ENCODE measurements around the gene ASPHD2. TPM values are rescaled to one million over a fixed set of nuclear protein-coding genes. Genes with fewer than 3 reads are reported as not detected.
"Not testable (repeated sequence)": the region's sequence is repeated elsewhere in the genome, so short reads cannot be mapped to it uniquely, and the experiment has no call there.

Gene ASPHD2
- 4.9 TPM for polyA plus RNA-seq (2012; ENCODE audit: insufficient read depth, insufficient read length)

DNA sequence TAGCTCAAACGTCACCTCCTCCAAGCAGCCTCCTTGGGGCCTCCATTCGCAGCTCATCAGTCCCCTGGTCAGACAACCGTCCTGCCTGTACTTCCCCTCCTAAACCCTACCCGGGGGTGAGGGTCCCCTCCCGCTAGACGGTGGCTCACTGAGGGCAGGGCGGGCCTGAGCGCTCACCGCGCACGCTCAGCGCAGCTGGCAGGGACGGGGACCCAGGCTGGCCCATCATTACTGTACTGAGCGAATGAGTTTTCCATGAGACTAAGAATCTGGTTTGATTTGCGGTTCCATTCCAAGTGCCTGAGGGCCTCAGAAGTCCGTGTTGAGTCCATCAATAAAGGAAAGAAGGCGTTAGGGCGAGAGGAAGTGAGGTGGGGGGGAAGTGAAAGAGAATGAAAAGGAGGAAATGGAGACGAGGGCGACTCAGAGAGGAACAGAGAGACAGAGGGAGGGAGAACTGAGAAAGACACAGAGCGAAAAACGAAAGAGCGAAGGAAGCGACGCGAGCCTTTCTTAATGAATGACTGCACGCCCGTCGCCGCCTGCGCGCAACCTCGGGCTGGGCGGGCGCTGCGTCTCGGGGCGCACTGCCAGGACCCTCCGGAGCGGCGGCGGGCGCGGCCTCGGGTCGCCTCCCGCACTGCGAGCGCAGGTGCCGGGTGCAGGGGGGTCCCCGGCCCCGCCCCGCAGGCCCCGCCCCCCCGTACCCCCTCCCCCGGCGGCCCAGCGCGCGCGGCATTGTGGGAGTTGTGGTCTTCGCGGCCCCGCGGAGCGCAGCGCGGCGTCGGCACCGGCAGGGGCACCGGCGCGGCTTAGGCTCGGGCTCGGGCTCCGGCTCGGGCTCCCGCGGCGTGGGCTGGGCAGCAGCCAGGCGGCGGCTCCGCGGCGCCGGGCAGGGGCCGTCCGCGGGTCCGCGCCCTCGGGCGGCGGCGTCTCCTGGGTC is at the start of gene ASPHD2:
Gene ASPHD2 (plus strand): TSS at position 746 of the 943 bp plus-strand sequence. CDS start 4,356 bp downstream, outside the sequence.
- H3K4me3 ChIP-seq (ENCODE audit: low read length), result peak within 1 kb of the TSS; percentile 63
- peak; percentile 65 for DNase-seq (ENCODE audit: low read depth, low spot score)

DNA sequence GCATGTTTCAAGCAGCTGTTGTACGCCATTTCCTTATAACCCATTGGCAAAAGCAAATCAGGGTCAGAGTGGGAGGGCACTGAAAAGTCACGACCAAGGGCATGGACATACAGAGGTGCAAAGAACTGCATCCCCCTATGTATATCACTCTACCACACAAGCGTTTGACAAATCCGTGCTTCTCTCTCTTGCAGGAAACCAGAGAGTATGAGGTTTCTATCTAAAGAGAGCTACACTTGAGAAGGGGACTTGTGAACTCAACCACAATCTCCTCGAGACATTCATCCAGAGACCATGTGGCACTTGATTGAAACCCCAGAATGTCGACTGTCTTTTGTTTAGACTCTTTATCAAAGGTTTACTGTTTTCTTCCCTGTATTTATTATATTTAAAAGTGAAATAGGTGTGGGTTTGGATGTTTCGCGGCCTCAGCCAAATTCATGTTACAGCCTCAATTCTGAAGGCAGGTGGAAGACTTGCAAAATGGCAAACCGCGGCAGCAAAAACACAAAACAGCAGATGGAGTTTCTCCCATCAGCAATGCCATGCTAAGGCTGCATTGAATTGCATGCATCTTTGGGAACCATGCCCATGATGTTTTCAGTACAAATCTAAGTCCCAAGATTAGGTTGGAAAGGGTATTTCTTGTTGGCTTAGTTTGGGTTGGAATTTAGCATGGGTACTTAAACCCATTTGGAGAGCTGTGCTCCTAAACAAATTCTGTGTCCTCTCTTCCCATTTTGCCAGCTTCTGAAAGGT is 48.8 kb upstream of the ASPHD2 start:
- H3K4me3 ChIP-seq (ENCODE audit: low read length), result no peak overlapping the region
- DNase-seq (ENCODE audit: low read depth, low spot score), result peak; percentile 44

- DNase-seq (ENCODE audit: low read depth, low spot score), result no peak
- no peak overlapping the region for H3K4me3 ChIP-seq (ENCODE audit: low read length)
Measured at GRCh38 chr22:26382782-26383181, 46.3 kb upstream of the ASPHD2 start.

DNA sequence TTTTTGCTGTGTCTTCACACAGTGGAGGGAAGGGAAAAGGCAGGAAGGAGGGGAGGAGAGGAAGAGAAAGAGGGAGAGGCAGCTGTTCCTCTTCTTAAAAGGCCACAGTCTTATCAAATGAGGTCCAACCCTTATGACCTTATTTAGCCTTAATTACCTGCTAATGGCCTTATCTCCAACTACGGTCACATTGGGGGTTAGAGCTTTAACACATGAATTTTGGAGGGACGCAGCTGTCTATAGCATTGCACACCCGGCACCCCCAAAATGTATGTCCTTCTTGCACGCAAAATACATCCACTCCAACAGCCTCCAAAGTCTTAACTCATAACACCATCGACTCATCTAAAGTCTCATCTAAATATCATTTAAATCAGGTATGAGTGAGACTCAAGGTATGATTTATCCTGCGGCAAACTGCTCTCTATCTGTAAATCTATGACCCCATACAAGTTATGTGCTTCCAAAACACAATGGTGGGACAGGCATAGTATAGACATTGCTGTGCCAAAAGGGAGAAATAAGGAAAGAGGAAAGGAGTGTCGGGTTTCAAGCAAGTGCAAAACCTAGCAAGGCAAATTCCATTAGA is 45.0 kb upstream of the ASPHD2 start:
- no peak for DNase-seq (ENCODE audit: low read depth, low spot score)
- no peak overlapping the region for H3K4me3 ChIP-seq (ENCODE audit: low read length)

GRCh38 chr22:26385164-26385563 is 43.9 kb upstream of the ASPHD2 start:
- no peak overlapping the region for H3K4me3 ChIP-seq (ENCODE audit: low read length)
- DNase-seq (ENCODE audit: low read depth, low spot score), result no peak

DNA sequence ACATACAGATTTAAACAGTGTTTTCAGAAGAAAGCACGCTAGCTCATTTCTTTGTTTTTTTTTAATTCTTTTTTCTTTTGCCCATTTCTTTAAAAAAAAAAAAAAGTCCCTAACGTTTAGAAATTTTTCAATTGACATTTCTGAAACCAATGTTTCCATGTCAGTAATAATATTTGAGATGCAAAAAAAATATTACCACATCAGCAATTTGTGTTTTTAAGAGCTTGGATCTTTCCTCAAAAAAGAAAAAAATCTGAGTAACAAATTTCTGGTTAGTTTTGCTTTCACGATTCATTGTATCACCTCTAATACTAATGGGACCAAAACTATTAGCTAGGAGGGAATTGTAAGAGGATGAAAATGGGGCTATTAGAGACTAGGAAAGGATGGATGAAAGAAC is 39.9 kb upstream of the ASPHD2 start:
- DNase-seq (ENCODE audit: low read depth, low spot score), result no peak
- no peak overlapping the region for H3K4me3 ChIP-seq (ENCODE audit: low read length)

DNA sequence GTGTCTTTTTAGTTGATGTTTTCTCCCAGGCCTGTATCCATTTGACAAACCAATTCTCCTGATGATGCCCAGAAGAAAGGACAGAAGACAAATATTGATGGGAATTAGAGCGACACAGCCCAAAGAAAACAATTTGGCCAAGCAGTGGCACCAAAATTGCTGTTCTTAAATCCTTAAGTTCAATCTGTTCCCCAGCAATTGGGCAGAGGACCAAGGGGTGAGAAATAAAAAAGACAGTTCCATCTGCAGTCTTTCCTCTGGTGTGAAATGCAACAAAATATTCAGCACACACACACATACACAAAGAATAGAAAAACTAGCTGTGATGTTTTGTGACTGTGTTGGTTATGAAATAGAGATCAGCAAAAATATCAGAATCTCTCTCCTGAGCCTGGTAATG is 38.0 kb upstream of the ASPHD2 start:
- DNase-seq (ENCODE audit: low read depth, low spot score), result no peak
- no peak overlapping the region for H3K4me3 ChIP-seq (ENCODE audit: low read length)

GRCh38 chr22:26391623-26392022 is 37.4 kb upstream of the ASPHD2 start:
- no peak overlapping the region for H3K4me3 ChIP-seq (ENCODE audit: low read length)

GRCh38 chr22:26393929-26394328 is 35.1 kb upstream of the ASPHD2 start:
- H3K4me3 ChIP-seq (ENCODE audit: low read length), result no peak overlapping the region
- no peak for DNase-seq (ENCODE audit: low read depth, low spot score)

More at GRCh38 chr22:26391623-26392022, 37.4 kb upstream of the ASPHD2 start:
- no peak for DNase-seq (ENCODE audit: low read depth, low spot score)

GRCh38 chr22:26394777-26395176 is 34.3 kb upstream of the ASPHD2 start:
- no peak overlapping the region for H3K4me3 ChIP-seq (ENCODE audit: low read length)
- no peak for DNase-seq (ENCODE audit: low read depth, low spot score)

DNA sequence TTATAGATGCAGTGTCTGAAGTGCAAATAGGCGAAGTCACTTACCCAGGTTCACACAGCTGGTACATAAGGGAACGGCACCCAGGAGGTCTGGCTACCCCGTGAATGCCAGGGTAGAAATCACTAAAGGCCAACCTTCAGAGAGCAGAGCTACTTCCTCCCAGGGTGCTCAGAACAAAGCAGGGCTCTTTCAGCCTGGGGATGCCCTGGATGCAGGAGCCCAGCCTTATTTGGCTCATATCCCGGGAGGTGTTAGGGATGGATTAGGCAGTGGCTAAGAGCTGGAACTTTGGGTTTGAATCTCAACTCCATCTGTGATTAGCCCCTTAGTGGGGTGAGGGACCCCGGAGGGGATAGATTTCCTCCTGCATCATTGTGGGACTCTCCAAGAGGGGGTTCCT is 33.1 kb upstream of the ASPHD2 start:
- DNase-seq (ENCODE audit: low read depth, low spot score), result no peak
- H3K4me3 ChIP-seq (ENCODE audit: low read length), result no peak overlapping the region

DNA sequence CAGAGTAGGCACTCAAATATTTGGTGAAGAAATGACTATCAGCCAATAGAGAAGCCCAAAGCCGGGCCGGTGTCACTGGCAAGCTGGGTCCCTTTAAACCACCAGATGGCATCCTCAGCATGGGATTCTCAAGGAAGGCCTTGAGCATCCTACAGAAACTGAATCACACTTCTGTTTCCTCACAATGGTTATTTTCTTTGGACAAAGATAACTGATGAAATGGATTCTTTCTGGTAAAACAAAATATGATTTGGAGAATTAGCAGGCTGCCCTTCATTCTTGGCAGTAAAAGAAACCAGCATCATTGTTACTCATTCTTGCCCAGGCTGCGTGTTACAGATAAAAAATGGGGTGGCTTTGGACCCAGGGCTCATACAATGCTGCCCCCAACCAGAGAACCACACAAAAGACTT is 30.3 kb upstream of the ASPHD2 start:
- DNase-seq (ENCODE audit: low read depth, low spot score), result peak; percentile 57

DNA sequence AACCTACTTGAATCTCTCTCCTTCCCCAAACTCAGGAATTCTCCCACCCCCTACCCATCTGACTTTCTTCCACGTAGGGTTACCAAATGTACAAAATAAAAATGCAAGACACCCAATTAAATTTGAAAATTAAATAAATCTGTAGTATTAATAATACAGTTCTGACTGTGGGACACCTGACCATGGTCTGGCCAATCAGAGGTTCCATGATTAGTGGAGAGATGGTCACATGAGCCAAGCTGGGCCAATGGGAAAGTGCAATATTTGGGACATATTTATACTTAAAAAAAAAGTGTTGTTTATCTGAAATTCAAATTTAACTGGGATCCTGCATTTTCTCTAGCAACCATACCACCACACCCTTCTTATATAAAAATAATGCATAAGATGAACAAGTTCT is 29.8 kb upstream of the ASPHD2 start:
- DNase-seq (ENCODE audit: low read depth, low spot score), result no peak
- no peak overlapping the region for H3K4me3 ChIP-seq (ENCODE audit: low read length)

More for the DNA sequence above, 30.3 kb upstream of the ASPHD2 start:
- H3K4me3 ChIP-seq (ENCODE audit: low read length), result no peak overlapping the region

DNA sequence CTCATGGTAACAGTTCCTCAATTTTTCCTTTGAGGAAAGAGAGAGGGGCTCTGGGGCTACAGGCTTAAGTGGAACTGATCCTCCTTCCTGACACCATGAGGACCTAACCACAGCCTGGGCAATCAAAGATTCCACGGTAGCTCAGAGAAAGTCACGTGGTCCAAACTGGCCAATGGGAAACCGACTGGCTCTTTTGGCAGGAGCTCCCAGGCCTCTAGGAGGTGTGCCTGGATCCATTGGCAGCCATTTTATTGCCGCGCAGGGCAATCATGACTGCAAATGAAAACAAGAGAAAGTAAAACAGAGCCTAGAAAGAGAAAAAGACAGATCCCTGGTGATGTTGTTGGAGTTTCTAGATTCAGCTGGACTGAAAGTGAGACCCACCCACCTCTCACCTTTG is 27.3 kb upstream of the ASPHD2 start:
- no peak for DNase-seq (ENCODE audit: low read depth, low spot score)
- no peak overlapping the region for H3K4me3 ChIP-seq (ENCODE audit: low read length)

GRCh38 chr22:26404851-26405421 is 24.1 kb upstream of the ASPHD2 start:
- H3K4me3 ChIP-seq (ENCODE audit: low read length), result no peak overlapping the region
- no peak for DNase-seq (ENCODE audit: low read depth, low spot score)

DNA sequence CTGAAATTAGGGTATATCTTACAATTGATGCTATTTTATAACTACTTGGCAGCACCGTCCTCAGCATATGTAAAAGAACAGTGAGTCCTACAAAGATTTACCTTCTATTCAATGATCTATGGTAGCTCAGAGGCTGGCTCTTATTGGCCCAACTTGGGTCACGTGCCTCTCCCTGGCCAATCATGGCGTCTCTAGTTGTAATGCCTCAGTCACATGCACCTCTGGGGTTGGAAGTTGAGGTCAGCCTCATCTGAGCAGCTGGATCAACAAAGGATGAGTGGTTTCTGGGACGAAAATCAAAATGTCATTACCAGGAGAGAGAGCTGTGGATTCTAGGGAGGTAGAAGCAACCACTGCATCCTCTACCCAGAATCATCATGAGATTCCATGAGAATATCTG is 22.9 kb upstream of the ASPHD2 start:
- H3K4me3 ChIP-seq (ENCODE audit: low read length), result no peak overlapping the region
- peak; percentile 32 for DNase-seq (ENCODE audit: low read depth, low spot score)

DNA sequence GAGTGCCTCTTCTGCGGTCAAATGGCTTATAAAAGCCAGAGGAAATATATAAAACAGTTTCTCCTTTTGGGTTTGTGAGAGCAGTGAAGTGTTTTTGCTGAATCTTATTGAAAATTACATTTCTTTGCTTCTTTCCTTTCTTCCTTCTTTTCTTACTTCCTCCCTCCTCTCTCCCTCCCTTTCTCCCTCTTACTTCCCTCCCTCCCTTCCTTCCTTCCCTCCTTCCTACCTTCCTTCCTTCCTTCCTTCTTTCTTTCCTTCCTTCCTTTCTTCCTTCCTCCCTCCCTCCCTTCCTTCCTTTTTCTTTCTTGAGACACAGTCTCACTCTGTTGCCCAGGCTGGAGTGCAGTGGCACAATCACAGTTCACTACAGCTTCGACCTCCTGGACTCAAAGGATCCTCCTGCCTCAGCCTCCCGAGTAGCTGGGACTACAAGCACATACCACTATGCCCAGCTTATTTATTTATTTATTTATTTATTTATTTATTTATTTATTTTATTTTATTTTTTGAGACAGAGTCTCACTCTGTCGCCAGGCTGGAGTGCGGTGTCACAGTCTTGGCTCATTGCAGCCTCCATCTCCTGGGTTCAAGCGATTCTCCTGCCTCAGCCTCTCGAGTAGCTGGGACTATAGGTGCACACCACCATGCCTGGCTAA is 20.4 kb upstream of the ASPHD2 start:
- not testable (repeated sequence) for H3K4me3 ChIP-seq (ENCODE audit: low read length); DNase-seq (ENCODE audit: low read depth, low spot score)

DNA sequence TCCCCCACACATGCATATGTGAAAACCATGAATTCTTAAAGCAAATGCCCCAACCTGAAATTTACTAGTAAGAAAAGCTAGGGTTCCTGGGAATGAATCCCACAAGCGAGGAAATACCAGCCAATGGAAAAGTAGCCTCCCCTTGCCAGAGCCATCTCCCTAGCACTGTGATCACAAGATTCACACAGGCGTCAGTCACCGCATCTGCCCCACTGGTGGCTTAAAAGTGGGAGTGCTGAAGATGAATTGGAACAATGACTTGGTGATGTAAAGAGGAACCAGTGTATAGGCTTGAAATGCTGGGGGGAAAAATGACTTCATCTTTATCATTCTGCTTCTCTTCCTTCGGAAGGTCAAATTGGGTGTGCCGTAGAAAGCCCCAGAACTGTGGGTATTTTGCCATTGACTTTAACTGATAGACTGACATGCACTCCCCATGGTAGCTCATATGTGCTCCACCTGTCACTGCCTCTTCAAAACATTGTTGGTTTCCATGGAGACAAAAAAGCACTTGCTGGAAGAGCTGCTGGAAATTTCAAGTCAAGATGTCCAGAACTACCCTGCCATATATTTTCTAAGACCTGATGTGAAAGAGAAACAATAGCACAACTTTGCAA is 19.2 kb upstream of the ASPHD2 start:
- DNase-seq (ENCODE audit: low read depth, low spot score), result no peak
- no peak overlapping the region for H3K4me3 ChIP-seq (ENCODE audit: low read length)

Data from Jurkat, Clone E6-1 (cell line).